GM19043 (cell line): ENCODE results near the gene TRPM3.

Source experiments
- ATAC-seq: cut with Tn5 transposase; IDR thresholded peaks from one replicate; pipeline ENCODE4 v1.9.1; 2021; ENCODE audit warnings: low read depth; ENCODE audit not compliant: unreplicated experiment

The TRPM3 gene

GRCh38 chr9:70902692-70903131 is 218.7 kb downstream of the TRPM3 start:
- peak; percentile 71 for ATAC-seq

GRCh38 chr9:70902171-70902570 is 219.2 kb downstream of the TRPM3 start:
- no peak for ATAC-seq

DNA sequence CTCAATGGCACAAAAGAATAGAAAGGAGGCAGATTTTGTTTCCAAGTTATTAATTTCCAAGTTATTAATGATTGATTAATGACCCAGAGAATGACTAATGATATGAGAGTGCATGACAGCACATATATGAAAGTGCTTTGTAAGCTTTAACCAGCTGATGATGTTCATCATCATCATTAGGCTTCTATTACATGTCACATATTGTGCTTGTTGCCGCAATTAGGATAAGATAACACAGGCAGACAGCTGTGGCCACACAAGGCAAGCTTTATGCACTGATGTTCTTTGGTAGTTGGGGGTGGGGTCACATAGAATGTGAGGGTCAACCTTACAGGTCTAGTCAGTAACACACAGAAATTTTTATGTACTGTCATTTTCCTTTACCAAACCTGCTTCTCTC is 219.7 kb downstream of the TRPM3 start:
- no peak for ATAC-seq

GRCh38 chr9:70901013-70901412 is 220.4 kb downstream of the TRPM3 start:
- no peak for ATAC-seq

- no peak for ATAC-seq
Observed at GRCh38 chr9:70893580-70894122, 227.8 kb downstream of the TRPM3 start.

GRCh38 chr9:70888471-70888870 is 232.9 kb downstream of the TRPM3 start:
- ATAC-seq = no peak

- no peak for ATAC-seq
Observed at GRCh38 chr9:70887826-70888225, 233.6 kb downstream of the TRPM3 start.

- no peak for ATAC-seq
Observed at GRCh38 chr9:70883963-70884793, 237.2 kb downstream of the TRPM3 start.

DNA sequence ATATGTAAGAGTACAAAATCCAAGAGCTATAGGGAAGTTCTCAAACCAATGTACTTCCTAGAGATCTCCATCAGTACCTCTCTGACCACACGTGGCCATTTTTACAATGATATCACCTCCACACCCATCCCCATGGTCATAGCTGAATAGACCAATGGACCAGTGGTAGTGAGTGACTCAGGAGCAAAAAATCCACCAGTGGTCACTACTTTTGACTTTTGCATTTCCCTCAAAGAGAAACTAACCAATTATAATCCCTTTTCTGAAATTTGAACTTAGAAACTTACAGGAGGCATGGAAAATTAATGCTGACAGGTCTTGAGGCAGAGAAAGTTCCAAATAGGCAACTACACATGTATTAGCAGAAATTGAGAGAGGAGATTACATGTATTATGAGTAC is 238.4 kb downstream of the TRPM3 start:
- ATAC-seq = no peak

GRCh38 chr9:70881333-70881732 is 240.1 kb downstream of the TRPM3 start:
- no peak for ATAC-seq

GRCh38 chr9:70880535-70880934 is 240.9 kb downstream of the TRPM3 start:
- ATAC-seq = no peak

GRCh38 chr9:70878576-70878975 is 242.8 kb downstream of the TRPM3 start:
- no peak for ATAC-seq

DNA sequence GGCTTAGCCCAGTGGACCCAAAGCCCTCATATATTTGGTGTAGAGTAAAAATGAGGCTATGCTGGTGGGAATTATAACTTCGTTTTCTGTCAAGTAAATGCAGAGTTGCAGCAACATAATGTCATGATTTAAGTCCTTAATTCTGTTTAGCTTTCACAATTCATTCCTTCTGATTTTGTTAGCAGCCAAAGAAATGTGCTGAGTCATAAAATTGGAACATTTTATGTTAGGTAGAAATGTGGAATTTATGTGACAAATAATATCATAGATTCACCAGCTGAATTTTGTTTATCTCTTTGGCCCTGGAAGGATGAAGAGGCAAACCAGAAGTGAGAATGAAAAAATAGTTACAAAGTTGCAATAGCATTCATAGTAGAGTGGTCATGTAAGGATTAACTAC is 247.0 kb downstream of the TRPM3 start:
- ATAC-seq = no peak

GRCh38 chr9:70873506-70873905 is 247.9 kb downstream of the TRPM3 start:
- no peak for ATAC-seq

GRCh38 chr9:70868661-70869652 is 252.5 kb downstream of the TRPM3 start:
- no peak for ATAC-seq

GRCh38 chr9:70868041-70868440 is 253.4 kb downstream of the TRPM3 start:
- ATAC-seq = peak; percentile 43

GRCh38 chr9:70865471-70865870 is 255.9 kb downstream of the TRPM3 start:
- no peak for ATAC-seq

- no peak for ATAC-seq
Observed at GRCh38 chr9:70861797-70862196, 259.6 kb downstream of the TRPM3 start.

DNA sequence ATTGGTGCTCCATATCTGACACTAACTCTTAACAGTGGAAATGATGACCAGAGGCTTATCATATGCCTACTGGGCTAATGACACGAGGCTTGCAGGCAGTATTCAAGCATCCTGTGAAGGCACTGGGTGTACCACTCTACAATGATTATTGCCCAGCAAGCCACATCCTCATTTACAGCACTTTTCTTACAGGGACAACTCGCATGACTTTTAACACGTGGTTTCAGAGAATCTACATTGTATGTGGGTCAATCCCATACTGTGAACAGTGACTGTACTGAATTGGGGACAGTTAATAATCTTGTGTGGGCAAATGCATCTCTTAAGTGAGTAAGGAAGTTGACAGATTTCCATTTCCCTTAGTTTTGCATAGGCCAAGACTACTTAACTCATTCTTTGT is 260.0 kb downstream of the TRPM3 start:
- no peak for ATAC-seq

GRCh38 chr9:70859694-70860093 is 261.7 kb downstream of the TRPM3 start:
- no peak for ATAC-seq

- no peak for ATAC-seq
Observed at GRCh38 chr9:70856411-70856810, 265.0 kb downstream of the TRPM3 start.
